Ishikawa (cell line): Measurements from ENCODE around the gene BAAT.

Source experiments
- CEBPB ChIP-seq: IDR thresholded peaks from 2 replicates; pipeline ENCODE4 v1.6.1; 2012
- CREB1 ChIP-seq: IDR thresholded peaks from 2 replicates; pipeline ENCODE4 v1.6.1; 2012; ENCODE audit warnings: low read depth
- EGR1 ChIP-seq: IDR thresholded peaks from 2 replicates; pipeline ENCODE4 v1.6.1; 2012
- EP300 ChIP-seq: IDR thresholded peaks from 2 replicates; pipeline ENCODE4 v1.6.1; 2012; ENCODE audit warnings: borderline replicate concordance
- FOXM1 ChIP-seq: IDR thresholded peaks from 2 replicates; pipeline ENCODE4 v1.6.1; 2012; ENCODE audit warnings: low read depth, borderline replicate concordance
- MAX ChIP-seq: IDR thresholded peaks from 2 replicates; pipeline ENCODE4 v1.6.1; 2012
- NFIC ChIP-seq: IDR thresholded peaks from 2 replicates; pipeline ENCODE4 v1.6.1; 2012
- RAD21 ChIP-seq: IDR thresholded peaks from 2 replicates; pipeline ENCODE4 v1.6.1; 2012; ENCODE audit warnings: low read depth
- REST ChIP-seq: IDR thresholded peaks from 2 replicates; pipeline ENCODE4 v1.6.1; 2012; ENCODE audit warnings: low read depth, mild to moderate bottlenecking
- TAF1 ChIP-seq: IDR thresholded peaks from 2 replicates; pipeline ENCODE4 v1.6.1; 2012; ENCODE audit warnings: low read depth, mild to moderate bottlenecking
- TCF12 ChIP-seq: IDR thresholded peaks from 2 replicates; pipeline ENCODE4 v1.6.1; 2012; ENCODE audit warnings: low read depth
- TEAD4 ChIP-seq: IDR thresholded peaks from 2 replicates; pipeline ENCODE4 v1.6.1; 2012
- USF1 ChIP-seq: IDR thresholded peaks from 2 replicates; pipeline ENCODE4 v1.6.1; 2012
- YY1 ChIP-seq: IDR thresholded peaks from 2 replicates; pipeline ENCODE4 v1.6.1; 2012; ENCODE audit warnings: low read depth
- ZBTB7A ChIP-seq: IDR thresholded peaks from 2 replicates; pipeline ENCODE4 v1.6.1; 2012; ENCODE audit warnings: low read depth

The BAAT gene

GRCh38 chr9:101417389-101417788, 32.6 kb upstream of the BAAT start:
- TF ChIP-seq EP300 (no peak), RAD21 (no peak), YY1 (no peak), TEAD4 (no peak), USF1 (no peak), MAX (no peak), REST (no peak), FOXM1 (no peak), NFIC (no peak), TAF1 (no peak), EGR1 (no peak)

- TF ChIP-seq EP300 (no peak), CREB1 (no peak), TCF12 (no peak), YY1 (no peak), ZBTB7A (no peak)
Observed at GRCh38 chr9:101415578-101415977, 30.8 kb upstream of the BAAT start.

GRCh38 chr9:101414839-101415238, 30.0 kb upstream of the BAAT start:
- TF ChIP-seq TEAD4 (no peak), TAF1 (no peak), EGR1 (no peak), USF1 (no peak), RAD21 (no peak), CREB1 (no peak), MAX (no peak), REST (no peak), FOXM1 (no peak), NFIC (no peak), CEBPB (no peak), ZBTB7A (no peak)

GRCh38 chr9:101409079-101409477, 24.3 kb upstream of the BAAT start:
- TF ChIP-seq EP300 (no peak), TAF1 (no peak), NFIC (no peak), ZBTB7A (no peak), EGR1 (no peak), CREB1 (no peak), REST (no peak), RAD21 (no peak), USF1 (no peak), FOXM1 (no peak), TCF12 (no peak), YY1 (no peak)
